DND-41 (cell line): ENCODE data around the gene BCAS3.

Experiments
- ATAC-seq: fragments of 200-7000 bp; cut with Tn5 transposase; 3 replicates; pipeline ENCODE4 v1.9.1; 2021; ENCODE audit warnings: low read depth; ENCODE audit not compliant: insufficient read depth
- DNase-seq: peaks from one replicate; pipeline ENCODE4 v3.0.0-alpha.2; 2020
- H2AFZ ChIP-seq: 2 replicates; pipeline ENCODE4 v1.6.0; 2012; ENCODE audit warnings: low read depth, low read length
- H3K27ac ChIP-seq: 2 replicates; pipeline ENCODE4 v1.5.1; 2012; ENCODE audit warnings: low read length, inconsistent platforms
- H3K27me3 ChIP-seq: fragments of 200-600 bp; sonication (generic); 2 replicates; pipeline ENCODE4 v1.6.0; 2012; ENCODE audit warnings: low read length, mild to moderate bottlenecking, inconsistent platforms; ENCODE audit not compliant: insufficient read depth, poor library complexity
- H3K36me3 ChIP-seq: 2 replicates; pipeline ENCODE4 v1.5.1; 2012; ENCODE audit warnings: low read length, inconsistent platforms; ENCODE audit not compliant: insufficient read depth
- H3K4me1 ChIP-seq: 2 replicates; pipeline ENCODE4 v1.5.1; 2012; ENCODE audit warnings: mild to moderate bottlenecking, low read length; ENCODE audit not compliant: insufficient read depth
- H3K4me2 ChIP-seq: 2 replicates; pipeline ENCODE4 v1.6.0; 2012; ENCODE audit warnings: mild to moderate bottlenecking, moderate library complexity, low read length, inconsistent platforms; ENCODE audit not compliant: insufficient read depth
- H3K4me3 ChIP-seq, 2 experiments: fragments of 200-600 bp in 1 of 2; shearing (Covaris generic) in 1 of 2; 2 replicates each; pipeline ENCODE4 v1.5.1; 2012 to 2016; ENCODE audit warnings: inconsistent platforms in 2 of 2, low read length in 2 of 2, mild to moderate bottlenecking in 2 of 2, low read depth in 1 of 2, moderate library complexity in 1 of 2
- H3K79me2 ChIP-seq: 2 replicates; pipeline ENCODE4 v1.6.0; 2012; ENCODE audit warnings: low read length, inconsistent platforms; ENCODE audit not compliant: insufficient read depth
- H3K9ac ChIP-seq: 2 replicates; pipeline ENCODE4 v1.6.0; 2012; ENCODE audit warnings: low read depth, mild to moderate bottlenecking, inconsistent platforms, low read length, moderate library complexity
- H3K9me3 ChIP-seq: 2 replicates; pipeline ENCODE4 v1.5.1; 2012; ENCODE audit warnings: low read length, moderate library complexity, mild to moderate bottlenecking, inconsistent platforms; ENCODE audit not compliant: insufficient read depth, severe bottlenecking
- H4K20me1 ChIP-seq: 2 replicates; pipeline ENCODE4 v1.6.0; 2012; ENCODE audit warnings: low read length; ENCODE audit not compliant: insufficient read depth
- EZH2 ChIP-seq: IDR thresholded peaks from 3 replicates; pipeline ENCODE4 v1.6.1; 2012; ENCODE audit warnings: borderline replicate concordance, low read depth, mild to moderate bottlenecking, moderate library complexity, low read length, inconsistent platforms; ENCODE audit not compliant: severe bottlenecking
- TF ChIP-seq, protein P1 (sequence below): IDR thresholded peaks from 2 replicates; pipeline ENCODE4 v1.5.1; 2012; ENCODE audit warnings: borderline replicate concordance, low read length, moderate library complexity, mild to moderate bottlenecking; ENCODE audit not compliant: poor library complexity, severe bottlenecking; ENCODE audit errors: extremely low read depth

BCAS3 gene

DNA sequence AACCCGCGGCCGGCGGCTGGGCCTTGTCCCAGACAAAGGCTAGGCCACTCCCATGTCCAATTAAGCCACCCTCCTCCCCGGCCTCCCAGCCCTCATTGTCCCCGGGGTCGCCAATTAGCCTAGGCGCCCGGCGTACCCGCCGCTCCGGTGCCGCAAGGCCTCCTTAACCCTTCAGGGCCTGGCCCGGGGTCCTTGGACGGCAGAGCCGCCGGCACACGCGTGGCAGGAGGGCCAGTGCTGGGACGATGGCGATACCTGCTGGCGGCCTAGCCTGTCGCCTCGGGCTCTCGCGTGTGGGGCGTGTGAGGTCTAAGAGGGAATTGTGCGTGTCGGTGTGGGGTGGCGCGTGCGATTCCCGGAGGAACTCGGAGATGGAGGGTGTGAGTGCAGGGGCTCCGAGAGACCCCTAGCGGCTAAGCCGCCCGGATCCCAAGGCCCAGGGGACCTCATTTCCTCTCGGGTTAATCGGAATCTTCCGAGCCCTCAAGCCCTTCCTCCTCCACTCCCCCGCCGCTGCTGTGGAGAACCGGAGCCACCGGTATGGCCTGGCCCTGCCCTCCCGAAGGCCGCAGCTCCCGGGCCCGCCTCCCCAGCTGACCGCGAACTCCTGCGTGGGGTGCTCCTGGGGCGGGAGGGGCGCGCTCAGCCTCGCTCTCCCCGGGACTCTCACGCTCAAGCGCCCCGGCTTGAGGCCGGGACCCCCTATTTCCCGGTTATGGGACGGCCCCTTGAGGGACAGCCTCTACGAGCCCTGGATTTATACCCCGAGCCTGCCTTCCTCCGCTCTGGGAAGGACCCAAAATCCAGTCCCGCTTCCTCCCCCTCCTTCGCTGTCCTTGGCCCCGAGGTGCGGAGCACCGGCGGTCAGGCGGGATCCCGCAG lies 733.9 kb downstream of the BCAS3 start:
- no peaks in the 10 kb centered on the region for H3K79me2 ChIP-seq
- no peaks in the 10 kb centered on the region for H3K9me3 ChIP-seq
- H2AFZ ChIP-seq: no peak overlapping the region
- DNase-seq (no peak), ATAC-seq (no peak)
- no peak overlapping the region for H3K9ac ChIP-seq
- H3K4me2 ChIP-seq: peak overlapping the region; percentile 89; the same call in 1 of the 2 replicates
- H3K27me3 ChIP-seq: peaks cover 35% of the 10 kb centered on the region
- TF ChIP-seq EZH2: no peak
- TF ChIP-seq, protein P1, sequence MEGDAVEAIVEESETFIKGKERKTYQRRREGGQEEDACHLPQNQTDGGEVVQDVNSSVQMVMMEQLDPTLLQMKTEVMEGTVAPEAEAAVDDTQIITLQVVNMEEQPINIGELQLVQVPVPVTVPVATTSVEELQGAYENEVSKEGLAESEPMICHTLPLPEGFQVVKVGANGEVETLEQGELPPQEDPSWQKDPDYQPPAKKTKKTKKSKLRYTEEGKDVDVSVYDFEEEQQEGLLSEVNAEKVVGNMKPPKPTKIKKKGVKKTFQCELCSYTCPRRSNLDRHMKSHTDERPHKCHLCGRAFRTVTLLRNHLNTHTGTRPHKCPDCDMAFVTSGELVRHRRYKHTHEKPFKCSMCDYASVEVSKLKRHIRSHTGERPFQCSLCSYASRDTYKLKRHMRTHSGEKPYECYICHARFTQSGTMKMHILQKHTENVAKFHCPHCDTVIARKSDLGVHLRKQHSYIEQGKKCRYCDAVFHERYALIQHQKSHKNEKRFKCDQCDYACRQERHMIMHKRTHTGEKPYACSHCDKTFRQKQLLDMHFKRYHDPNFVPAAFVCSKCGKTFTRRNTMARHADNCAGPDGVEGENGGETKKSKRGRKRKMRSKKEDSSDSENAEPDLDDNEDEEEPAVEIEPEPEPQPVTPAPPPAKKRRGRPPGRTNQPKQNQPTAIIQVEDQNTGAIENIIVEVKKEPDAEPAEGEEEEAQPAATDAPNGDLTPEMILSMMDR: no peak
- H3K4me1 ChIP-seq: peaks cover 13% of the 10 kb centered on the region
- H3K4me3 ChIP-seq: no peak overlapping the region
- no peaks in the 10 kb centered on the region for H4K20me1 ChIP-seq
- H3K27ac ChIP-seq: no peak overlapping the region
- H3K36me3 ChIP-seq: no peaks in the 10 kb centered on the region

DNA sequence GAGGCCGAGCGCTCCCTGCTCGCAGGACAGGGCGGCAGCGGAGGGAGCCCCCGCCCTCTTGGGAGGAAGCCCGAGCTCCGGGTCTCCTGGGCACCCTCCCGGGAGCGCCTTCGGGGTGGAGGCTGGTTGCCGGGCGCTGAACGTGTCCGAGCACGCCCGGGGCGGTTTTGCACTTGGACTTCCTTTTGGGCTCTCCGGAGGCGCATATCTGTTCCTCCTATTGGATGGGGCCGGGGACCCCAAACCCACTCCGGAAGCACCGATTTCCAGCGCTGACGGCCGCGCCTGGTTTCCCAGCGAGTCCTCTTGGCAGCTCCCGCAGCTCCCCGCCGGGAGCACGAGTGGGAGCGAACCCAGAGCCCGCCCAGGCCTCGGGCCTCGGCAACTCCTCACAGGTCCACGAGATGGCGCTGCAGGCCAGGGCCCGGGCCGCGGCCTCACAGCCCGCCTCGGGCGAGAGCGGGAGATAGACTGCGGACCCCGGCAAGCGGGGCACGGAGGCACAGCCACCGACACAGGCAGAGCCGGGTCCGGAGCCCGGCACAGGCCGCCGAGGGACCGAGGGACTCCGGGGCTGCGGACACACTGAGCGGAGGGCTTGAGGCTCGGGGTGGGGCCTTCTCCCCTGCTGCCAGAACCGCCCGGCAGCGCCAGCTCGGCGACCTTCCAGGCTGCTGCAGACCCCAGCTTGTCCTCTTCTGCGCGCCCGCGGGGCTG lies 734.6 kb downstream of the BCAS3 start:
- peaks cover 13% of the 10 kb centered on the region for H3K4me1 ChIP-seq
- H3K27me3 ChIP-seq: peaks cover 36% of the 10 kb centered on the region
- H3K9me3 ChIP-seq: no peaks in the 10 kb centered on the region
- H3K4me3 ChIP-seq: peak overlapping the region; percentile 19 to 60; a peak in 3 of 4 replicates
- peak overlapping the region; percentile 78 for H2AFZ ChIP-seq
- peak; percentile 84 for ATAC-seq
- H3K4me2 ChIP-seq: peak overlapping the region; percentile 89
- peak; percentile 76 for DNase-seq
- H3K27ac ChIP-seq: no peak overlapping the region
- peak; percentile 58 for TF ChIP-seq EZH2
- TF ChIP-seq, protein P1: peak; percentile 92
- H3K9ac ChIP-seq: peak overlapping the region; percentile 63
- no peaks in the 10 kb centered on the region for H4K20me1 ChIP-seq
- H3K79me2 ChIP-seq: no peaks in the 10 kb centered on the region
- no peaks in the 10 kb centered on the region for H3K36me3 ChIP-seq

DNA sequence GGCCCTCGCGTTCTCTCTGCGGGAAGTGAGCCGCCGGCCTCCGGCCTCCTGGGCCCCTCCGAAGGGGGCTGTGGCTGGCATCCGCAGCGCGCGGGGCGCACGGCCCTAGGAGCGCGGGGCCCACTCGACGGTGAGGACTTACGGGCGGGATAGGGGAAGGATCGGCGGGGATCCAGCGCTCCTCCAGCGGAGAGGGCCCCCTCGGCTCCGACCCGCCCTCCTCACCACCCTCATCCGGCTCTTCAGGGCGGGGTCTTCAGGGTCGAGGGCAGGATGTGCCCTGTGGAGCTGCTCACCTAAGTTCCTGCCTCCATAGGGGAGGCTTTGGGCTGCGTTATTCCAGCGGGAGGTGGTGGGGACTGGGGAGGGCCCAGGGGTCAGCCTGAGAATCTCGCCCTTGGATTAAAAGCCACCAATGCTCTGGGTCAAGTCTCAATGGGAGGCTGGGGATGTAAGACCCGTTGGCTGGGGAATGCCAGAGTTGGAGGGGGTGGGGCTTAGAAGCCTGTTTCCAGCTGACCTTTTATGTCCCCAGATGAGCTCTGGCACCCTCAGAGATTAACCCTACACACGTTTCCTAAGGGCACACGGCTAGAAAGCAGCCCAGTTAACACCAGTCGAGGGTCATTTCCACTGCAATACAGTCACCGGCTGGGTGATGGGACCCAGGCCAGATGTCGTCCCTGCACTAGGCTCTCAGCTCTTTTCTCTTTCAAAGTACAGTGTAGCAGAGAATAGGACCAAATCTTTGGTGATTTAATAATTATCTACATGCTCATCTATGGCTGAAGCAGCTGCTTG lies 735.4 kb downstream of the BCAS3 start:
- ATAC-seq (peak; percentile 60), DNase-seq (peak; percentile 52)
- H3K36me3 ChIP-seq: no peaks in the 10 kb centered on the region
- H3K27ac ChIP-seq: no peak overlapping the region
- H3K9me3 ChIP-seq: no peaks in the 10 kb centered on the region
- H3K4me2 ChIP-seq: peak overlapping the region; percentile 89
- H2AFZ ChIP-seq: peak overlapping the region; percentile 78
- H4K20me1 ChIP-seq: no peaks in the 10 kb centered on the region
- H3K27me3 ChIP-seq: peaks cover 36% of the 10 kb centered on the region
- no peaks in the 10 kb centered on the region for H3K79me2 ChIP-seq
- peak overlapping the region; percentile 63 for H3K9ac ChIP-seq
- peaks cover 13% of the 10 kb centered on the region for H3K4me1 ChIP-seq
- H3K4me3 ChIP-seq: peak overlapping the region; percentile 19 to 60; a peak in 3 of 4 replicates
- TF ChIP-seq, protein P1: no peak
- TF ChIP-seq EZH2: peak; percentile 51
